NCI-H82 treated with DMSO at 0.1 percent for 48 hours (cell line): ENCODE measurements around the gene VPS11.

Experiments
- DNase-seq: peaks from one replicate; lab custom pipeline; 2025; ENCODE audit not compliant: unreplicated experiment; lab: John Stamatoyannopoulos, UW

Gene VPS11

GRCh38 chr11:119078675-119079420, 11.2 kb downstream of the VPS11 start:
- DNase-seq, result no peak

- DNase-seq, result no peak
Observed at GRCh38 chr11:119081682-119082260, 14.2 kb downstream of the VPS11 start.

DNA sequence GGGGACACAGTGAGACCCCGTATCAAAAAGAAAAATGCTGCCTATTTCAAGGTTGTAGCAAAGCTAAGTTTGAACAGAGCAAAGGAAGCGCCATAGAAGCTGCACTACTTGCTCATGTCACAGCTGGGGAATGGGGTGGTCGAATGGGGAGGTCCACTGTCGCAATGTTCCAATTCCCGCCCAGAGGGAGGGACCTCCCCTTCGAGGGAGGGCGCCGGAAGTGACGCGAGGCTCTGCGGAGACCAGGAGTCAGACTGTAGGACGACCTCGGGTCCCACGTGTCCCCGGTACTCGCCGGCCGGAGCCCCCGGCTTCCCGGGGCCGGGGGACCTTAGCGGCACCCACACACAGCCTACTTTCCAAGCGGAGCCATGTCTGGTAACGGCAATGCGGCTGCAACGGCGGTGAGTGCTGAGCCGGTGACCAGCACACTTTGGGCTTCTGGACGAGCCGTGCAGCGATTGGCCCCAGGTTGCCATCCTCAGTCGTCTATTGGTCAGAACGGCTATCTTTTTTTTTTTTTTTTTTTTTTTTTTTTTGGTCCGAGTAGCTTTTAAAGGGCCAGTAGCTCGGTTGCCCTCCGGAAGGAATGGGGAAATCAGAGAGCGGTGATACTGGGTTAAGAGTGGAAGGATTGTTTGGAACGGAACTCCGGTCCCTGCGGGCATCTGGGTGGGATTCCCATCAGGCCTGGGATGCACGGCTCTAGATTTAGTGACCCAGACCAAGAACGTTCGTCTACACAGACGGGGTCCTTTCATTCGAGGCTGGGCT, 17.2 kb downstream of the VPS11 start, which contains the start of gene HMBS:
TSS of gene HMBS (plus strand) at position 219 of the 774 bp plus-strand sequence. CDS start at position 372, 153 bp downstream.
- peak; percentile 71 for DNase-seq

DNA sequence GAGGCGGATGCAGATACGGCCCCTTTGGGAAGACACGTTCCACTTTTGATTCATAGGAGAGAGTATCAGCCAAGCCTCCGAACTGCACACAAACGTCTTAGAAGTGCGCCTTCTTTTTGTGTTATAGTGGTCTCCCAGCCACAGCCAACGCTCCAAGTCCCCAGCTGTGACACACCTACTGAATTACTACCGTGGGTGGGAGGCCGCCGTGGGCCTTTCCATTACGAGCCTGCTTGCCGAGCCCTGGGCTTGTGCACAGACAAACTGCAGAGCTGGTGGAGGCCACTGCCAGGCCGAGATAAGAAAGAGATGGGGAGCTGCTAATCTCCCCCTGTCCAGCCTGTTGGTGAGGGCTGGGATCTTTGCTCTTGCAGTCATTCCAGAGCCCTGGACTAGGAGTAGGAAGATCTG, 17.8 kb downstream of the VPS11 start:
- no peak for DNase-seq

GRCh38 chr11:119087123-119087522, 19.5 kb downstream of the VPS11 start:
- no peak for DNase-seq

DNA sequence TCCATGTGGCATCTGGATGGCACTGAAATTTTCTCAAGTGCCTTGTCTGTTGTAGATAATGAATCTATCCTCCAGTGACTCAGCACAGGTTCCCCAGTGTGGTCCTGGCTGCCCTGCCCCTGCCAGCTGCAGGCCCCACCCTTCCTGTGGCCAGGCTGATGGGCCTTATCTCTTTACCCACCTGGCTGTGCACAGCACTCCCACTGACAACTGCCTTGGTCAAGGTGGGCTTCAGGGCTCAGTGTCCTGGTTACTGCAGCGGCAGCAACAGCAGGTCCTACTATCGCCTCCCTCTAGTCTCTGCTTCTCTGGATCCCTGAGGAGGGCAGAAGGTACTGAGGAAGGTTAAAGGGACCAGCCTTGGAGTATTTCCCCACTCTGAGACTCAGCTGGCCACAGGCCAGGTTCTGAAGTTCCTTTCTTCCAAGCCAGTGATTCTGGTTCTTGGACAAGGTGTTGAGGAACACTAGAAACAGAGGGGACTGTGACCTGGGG, 20.2 kb downstream of the VPS11 start:
- DNase-seq, result no peak

DNA sequence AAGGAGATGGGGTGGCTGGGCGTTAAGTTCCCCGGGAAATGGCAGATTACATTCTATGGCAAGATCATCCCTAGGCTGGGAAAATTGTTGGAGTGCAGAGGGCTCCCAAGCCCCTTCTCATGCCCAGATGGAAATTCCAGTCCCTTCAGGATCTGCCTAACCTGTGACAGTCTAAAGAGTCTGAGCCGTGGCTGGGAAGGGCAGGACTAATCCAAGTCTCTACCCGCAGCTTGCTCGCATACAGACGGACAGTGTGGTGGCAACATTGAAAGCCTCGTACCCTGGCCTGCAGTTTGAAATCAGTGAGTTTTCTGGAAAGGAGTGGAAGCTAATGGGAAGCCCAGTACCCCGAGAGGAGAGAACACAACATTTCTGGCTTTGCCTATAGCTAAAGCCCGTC, 20.8 kb downstream of the VPS11 start:
- no peak for DNase-seq

- no peak for DNase-seq
Observed at GRCh38 chr11:119089319-119089718, 21.7 kb downstream of the VPS11 start.

GRCh38 chr11:119091178-119091577, 23.6 kb downstream of the VPS11 start:
- no peak for DNase-seq

- no peak for DNase-seq
Observed at GRCh38 chr11:119091966-119092879, 24.6 kb downstream of the VPS11 start.

GRCh38 chr11:119092880-119093842, 25.5 kb downstream of the VPS11 start:
- DNase-seq, result no peak

DNA sequence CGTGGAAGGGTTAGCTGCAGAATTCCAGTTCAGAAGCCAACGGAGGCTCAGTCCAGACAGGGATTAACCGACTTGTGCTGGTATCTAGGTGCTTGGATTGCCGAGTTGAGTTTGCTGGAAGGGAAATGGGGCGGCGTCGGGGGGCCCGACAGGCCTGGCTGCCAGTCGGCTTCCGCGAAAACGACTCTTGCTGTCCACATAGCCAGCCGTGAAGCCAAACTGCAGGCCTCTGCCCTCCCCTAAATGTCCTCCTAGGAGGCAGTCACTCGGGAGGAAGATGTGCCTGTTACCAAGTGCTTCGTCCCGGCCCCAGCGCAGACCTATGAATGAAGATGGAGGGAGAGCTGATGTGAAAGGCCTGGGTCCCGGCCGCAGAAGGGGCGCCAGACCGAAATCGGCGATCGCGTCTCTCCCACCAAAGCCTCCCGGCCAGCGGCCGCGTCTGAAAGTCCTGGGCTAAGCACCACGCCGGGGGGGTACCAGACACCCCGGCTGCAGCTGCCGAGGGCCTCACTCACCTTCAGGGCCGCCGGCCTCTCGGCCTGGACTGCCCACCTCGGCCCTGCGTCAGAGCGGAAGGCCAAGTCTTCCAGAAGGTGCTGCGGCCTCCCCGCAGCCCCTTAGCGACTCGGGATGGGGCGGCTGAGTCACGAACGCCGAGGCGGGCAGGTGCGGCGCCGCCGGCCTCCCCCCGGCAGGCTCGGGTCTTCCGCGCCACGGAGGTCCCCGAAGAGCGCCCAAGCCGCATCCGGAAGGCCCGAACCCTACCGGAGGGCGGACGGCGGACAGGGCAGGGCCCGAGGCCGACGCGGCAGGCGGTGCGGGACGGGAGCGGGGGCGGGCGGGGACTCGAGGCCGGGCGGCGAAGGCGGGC, 26.6 kb downstream of the VPS11 start:
- no peak for DNase-seq

- DNase-seq, result no peak
Observed at GRCh38 chr11:119094816-119095065, 27.1 kb downstream of the VPS11 start.

GRCh38 chr11:119095066-119095880, 27.7 kb downstream of the VPS11 start:
- DNase-seq, result peak; percentile 95

GRCh38 chr11:119099711-119100110, 32.1 kb downstream of the VPS11 start:
- DNase-seq, result no peak

DNA sequence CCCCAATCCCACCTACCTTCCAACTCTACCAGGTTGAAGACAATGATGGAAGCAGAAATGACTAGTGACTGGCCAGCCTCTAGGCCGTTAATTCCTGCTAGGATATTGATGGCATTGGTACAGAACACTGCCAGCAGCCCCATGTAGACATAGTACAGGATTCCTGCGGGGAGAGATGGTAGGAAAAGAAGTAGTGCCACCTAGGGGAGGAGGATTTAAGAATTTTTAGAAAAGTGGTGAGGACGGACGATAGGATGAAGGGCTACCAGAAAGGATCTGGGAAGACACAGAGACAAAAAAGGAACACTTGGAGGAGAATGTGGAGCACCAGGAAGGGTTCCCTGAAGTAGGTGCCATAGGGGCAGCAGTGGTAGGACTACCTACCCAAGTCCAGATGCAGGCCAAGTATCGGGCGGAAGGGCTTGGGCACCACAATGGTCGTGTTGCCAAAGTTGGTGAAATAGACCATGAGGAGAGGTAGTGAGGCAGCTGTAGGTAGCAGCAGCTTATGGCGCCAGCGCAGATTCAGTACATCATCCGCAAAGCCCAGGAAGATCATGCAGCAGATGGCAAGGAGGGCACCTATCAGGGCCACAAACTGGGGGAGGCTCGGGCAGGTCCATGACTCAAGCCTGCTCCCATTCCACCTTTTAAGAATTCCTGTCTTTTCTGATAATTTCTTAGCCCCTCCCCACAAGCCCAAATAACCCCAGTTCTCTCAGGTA, 32.8 kb downstream of the VPS11 start:
- no peak for DNase-seq

DNA sequence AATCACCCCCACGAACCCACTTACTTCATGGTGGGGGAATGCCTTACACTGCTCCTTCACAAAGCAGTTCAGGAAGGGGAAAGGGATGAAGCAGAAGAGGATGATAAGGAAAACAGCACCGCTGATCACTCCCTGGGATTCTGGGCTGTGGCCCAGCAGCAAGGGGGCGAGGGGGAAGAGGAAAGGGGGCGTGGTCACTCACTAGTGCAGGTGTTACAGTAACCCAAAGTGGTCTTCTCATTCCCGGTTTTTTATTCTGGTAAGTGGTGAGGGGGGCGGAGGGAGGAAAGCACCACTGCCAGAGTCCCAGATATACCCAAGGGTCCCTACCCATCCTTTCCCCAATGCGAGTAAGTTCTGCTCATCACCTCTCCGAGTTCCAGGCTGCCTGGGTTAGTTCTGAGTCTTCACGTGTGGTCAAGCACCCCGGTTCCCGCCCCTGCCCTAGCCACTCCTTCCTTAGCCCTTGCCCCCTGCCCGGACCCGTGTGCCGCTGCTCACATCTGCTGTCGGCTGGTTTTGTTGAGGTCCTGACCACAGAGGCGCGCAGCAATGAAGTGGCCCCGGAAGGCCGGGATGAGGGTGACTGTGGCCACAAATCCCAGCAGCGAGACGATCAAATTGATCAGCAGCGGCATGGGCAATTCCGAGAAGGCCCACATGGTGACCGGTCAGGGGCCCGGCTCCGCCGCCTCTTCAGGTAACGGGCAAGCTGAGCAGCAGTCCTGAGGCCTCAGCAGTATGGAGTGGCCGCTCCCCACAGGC, 33.6 kb downstream of the VPS11 start:
- DNase-seq, result no peak
